RPMI7951 (cell line): ENCODE measurements around the gene CEBPZOS. TPM values are rescaled to one million over a fixed set of nuclear protein-coding genes. Genes with fewer than 3 reads are reported as not detected.

Source experiments
- DNase-seq: peaks from one replicate; pipeline ENCODE4 v3.0.0-alpha.2; 2012; ENCODE audit warnings: low read depth
- total RNA-seq: library from RNA; depleted of rRNA; stranded (reverse); fragments of >200 nt; shearing (Covaris generic); gene quantifications from 2 replicates; pipeline ENCODE4 v1.2.3, GENCODE V29; 2014; rRNA removed

The CEBPZOS gene
- total RNA-seq: 33.3 and 34.9 TPM in 2 replicates

- peak; percentile 72 for DNase-seq
Observed at GRCh38 chr2:37196320-37197195, at the start of gene CEBPZOS. Gene CEBPZOS, plus strand, starts transcription at chr2:37196496. Its CDS starts 3,209 bp downstream, at chr2:37199705.

GRCh38 chr2:37148325-37148724 lies 48.0 kb upstream of the CEBPZOS start:
- DNase-seq: no peak

- no peak for DNase-seq
Observed at GRCh38 chr2:37149626-37150322, 46.5 kb upstream of the CEBPZOS start.

GRCh38 chr2:37153224-37153623 lies 43.1 kb upstream of the CEBPZOS start:
- no peak for DNase-seq

GRCh38 chr2:37154785-37155184 lies 41.5 kb upstream of the CEBPZOS start:
- DNase-seq: no peak

- peak; percentile 47 for DNase-seq
Observed at GRCh38 chr2:37156071-37156856, 40.0 kb upstream of the CEBPZOS start.

- peak; percentile 89 for DNase-seq
Observed at GRCh38 chr2:37156857-37157714, 39.2 kb upstream of the CEBPZOS start, which contains the start of gene EIF2AK2. Gene EIF2AK2, minus strand, starts transcription at chr2:37156980. Its CDS starts 9,174 bp downstream, at chr2:37147806.

GRCh38 chr2:37164757-37165156 lies 31.5 kb upstream of the CEBPZOS start:
- DNase-seq: no peak

- no peak for DNase-seq
Observed at GRCh38 chr2:37167636-37168180, 28.6 kb upstream of the CEBPZOS start.

- peak; percentile 54 for DNase-seq
Observed at GRCh38 chr2:37168217-37168981, 27.9 kb upstream of the CEBPZOS start.

GRCh38 chr2:37171624-37171950 lies 24.7 kb upstream of the CEBPZOS start:
- DNase-seq: no peak

GRCh38 chr2:37173741-37174140 lies 22.6 kb upstream of the CEBPZOS start:
- DNase-seq: no peak

- no peak for DNase-seq
Observed at GRCh38 chr2:37180006-37180639, 16.2 kb upstream of the CEBPZOS start.

- DNase-seq: no peak
Observed at GRCh38 chr2:37180640-37181039, 15.7 kb upstream of the CEBPZOS start.

GRCh38 chr2:37181726-37182684 lies 14.3 kb upstream of the CEBPZOS start:
- DNase-seq: peak; percentile 63

- DNase-seq: no peak
Observed at GRCh38 chr2:37188570-37188969, 7.7 kb upstream of the CEBPZOS start, which contains the start of gene SULT6B1. Gene SULT6B1, minus strand, starts transcription at chr2:37188670. Its CDS starts 30 bp downstream, at chr2:37188640.

GRCh38 chr2:37189452-37190153 lies 6.7 kb upstream of the CEBPZOS start:
- peak; percentile 86 for DNase-seq

GRCh38 chr2:37190290-37190689 lies 6.0 kb upstream of the CEBPZOS start:
- no peak for DNase-seq
